H4 (cell line): ENCODE data around the gene LPP. TPM values are rescaled to one million over a fixed set of nuclear protein-coding genes. Genes with fewer than 3 reads are reported as not detected.

Experiments
- DNase-seq: peaks from one replicate; pipeline ENCODE4 v3.0.0-alpha.2; 2015; ENCODE audit warnings: low spot score
- total RNA-seq: library from RNA; depleted of rRNA; stranded (reverse); fragments of >200 nt; shearing (Covaris generic); gene quantifications from 2 replicates; pipeline ENCODE4 v1.2.3, GENCODE V29; 2014

LPP gene
- total RNA-seq, 1 experiment from 2014 or later: 28.3 TPM

DNA sequence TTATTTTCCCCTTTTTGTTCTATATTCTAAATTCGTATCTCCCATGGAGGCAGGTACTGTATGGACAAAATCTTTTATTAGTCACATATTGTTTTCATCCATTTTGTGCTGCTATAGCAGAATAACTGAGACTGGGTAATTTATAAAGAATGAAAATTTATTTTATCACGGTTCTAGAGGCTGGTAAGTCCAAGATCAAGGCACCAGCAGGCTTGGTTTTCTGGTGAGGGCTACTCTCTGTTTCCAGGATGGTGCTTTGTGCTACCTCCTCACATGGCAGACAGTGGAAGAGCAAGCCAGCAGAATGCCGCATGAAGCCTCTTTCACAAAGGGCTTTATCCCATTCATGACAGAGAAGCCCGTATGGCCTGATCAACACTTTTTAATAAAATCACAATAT lies 595.9 kb downstream of the LPP start:
- no peak for DNase-seq

DNA sequence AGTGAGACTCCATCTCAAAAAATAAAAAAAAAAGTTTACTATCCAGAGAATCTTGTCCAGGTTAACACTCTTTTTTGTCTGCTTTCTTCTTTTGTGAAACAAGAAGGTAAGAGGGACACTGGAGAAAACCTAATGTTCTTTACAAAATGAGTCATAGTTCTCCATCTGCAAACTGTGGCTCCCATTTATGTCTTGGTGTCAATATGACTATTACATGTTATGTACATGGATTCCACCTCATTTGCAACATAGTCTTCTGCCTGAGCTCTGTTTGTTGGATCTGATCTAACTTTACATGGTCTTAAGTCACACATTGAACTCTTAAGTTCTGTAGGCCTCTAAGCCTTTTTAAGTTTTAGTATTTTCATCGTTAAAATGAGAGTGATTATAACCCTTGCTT lies 596.7 kb downstream of the LPP start:
- no peak for DNase-seq

- no peak for DNase-seq
Observed at GRCh38 chr3:188752850-188753249, 598.9 kb downstream of the LPP start.

DNA sequence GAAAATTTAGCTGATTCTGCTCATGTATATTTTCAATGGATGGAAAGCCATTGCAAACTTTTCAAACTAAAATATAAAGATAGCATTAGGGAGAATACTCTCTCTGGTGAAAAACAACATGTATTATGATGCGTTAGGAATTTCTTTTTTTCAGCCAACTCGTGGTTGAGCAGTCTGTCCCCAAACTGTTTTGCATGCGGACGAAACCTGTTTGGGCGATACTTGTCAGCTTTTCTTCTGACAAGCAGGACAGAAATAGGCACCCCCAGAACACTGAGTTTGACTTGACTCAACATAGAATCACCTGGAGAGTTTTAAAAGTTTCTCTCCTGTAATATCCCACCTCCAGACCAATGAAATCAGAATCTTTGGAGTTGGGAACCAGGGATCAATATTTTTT lies 600.3 kb downstream of the LPP start:
- no peak for DNase-seq

- no peak for DNase-seq
Observed at GRCh38 chr3:188756241-188756640, 602.3 kb downstream of the LPP start.

- DNase-seq: no peak
Observed at GRCh38 chr3:188759336-188760005, 605.5 kb downstream of the LPP start.

- DNase-seq: no peak
Observed at GRCh38 chr3:188760408-188760807, 606.5 kb downstream of the LPP start.

GRCh38 chr3:188761439-188761838 lies 607.5 kb downstream of the LPP start:
- DNase-seq: no peak

- DNase-seq: no peak
Observed at GRCh38 chr3:188761964-188762363, 608.0 kb downstream of the LPP start.

DNA sequence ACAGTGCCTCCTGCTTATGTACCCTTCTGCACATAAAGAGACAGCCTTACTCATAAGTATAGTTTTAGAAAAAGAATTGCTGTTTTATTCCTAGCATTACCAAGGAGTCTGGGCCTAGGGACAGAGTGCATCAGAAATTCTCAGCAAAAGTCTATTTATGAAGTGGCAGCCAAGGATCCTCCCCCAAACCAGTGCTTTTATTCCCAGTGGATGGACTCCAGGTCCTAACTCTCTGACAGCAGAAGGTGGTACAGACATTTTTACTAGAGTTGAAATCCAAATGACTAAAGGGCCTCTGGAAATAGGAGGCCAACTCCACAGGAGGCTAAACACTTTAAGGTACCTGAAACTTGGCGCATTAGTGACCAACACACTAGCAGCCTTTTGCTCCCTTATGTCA lies 610.7 kb downstream of the LPP start:
- DNase-seq: no peak

DNA sequence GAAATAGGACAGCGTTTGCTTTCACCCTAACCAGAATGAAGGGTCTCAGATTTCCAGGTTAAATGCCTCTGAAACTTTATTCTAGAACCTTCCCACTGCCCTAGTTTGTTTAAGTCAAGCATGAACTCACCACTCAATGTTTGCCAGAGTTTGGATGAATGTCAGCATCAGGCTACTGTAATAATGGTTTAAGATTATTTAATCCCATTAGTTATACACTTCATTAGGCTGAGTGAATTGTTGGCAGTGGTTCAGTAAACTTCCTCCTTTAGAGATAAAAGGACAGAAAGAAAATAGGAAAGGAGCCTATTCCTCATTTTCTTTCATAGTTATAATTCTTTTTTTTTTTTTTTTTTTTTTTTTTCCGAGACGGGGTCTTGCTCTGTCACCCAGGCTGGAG lies 615.9 kb downstream of the LPP start:
- no peak for DNase-seq

GRCh38 chr3:188772886-188773285 lies 618.9 kb downstream of the LPP start:
- no peak for DNase-seq

DNA sequence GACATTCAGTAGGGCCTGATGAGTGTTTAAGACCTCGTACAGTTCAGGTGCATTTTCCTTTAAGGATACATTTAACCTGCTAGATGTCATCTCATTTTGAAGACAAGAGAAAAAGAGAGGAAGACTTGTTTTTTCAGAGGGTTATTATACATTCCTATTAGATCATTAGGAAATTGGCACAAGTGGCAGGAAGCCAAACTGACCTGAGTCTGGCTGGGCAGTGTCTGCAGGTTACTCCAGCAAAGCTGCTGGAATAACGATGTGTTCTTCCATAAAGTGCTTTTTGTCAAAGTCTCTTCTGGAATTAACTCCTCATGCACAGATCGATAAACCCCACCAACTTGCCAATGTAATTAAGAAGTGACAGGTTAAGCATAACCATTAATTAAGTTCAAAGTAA lies 621.5 kb downstream of the LPP start:
- no peak for DNase-seq

- DNase-seq: no peak
Observed at GRCh38 chr3:188776447-188776846, 622.5 kb downstream of the LPP start.

DNA sequence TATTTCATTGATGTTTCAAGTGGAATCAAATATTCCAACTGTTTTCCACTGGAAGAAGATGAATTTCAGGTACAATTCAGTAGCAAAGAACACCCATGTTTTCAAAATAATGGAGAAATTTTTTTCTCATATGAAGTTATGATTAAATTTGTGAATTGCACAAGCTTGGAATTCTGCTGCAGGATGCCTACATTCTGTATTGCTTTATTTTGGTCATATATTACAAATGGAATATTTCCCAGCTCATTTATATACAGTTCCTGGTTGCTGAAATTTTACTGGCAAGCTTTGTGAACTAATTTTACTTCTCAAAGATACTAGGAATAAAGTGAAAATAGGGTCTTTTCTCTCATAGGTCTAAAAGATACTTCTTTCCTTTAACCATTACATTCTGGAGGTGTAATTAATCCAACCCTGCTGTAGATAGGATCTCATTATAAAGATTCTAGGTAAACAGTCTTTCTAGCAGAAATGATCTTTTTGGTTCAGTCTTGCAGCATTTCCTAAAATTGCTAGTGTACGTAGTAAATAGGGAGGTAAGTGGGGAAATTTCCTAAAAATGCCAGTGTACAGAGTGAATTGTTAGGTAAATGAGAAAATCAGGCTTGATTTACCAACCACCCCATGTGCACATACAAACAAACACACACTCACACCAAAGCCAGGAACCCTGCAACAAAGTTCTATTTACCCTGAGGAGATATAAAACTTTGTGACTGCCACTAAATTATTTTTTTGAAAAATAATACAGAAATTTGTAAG lies 624.3 kb downstream of the LPP start:
- no peak for DNase-seq

- no peak for DNase-seq
Observed at GRCh38 chr3:188779281-188779980, 625.5 kb downstream of the LPP start.

DNA sequence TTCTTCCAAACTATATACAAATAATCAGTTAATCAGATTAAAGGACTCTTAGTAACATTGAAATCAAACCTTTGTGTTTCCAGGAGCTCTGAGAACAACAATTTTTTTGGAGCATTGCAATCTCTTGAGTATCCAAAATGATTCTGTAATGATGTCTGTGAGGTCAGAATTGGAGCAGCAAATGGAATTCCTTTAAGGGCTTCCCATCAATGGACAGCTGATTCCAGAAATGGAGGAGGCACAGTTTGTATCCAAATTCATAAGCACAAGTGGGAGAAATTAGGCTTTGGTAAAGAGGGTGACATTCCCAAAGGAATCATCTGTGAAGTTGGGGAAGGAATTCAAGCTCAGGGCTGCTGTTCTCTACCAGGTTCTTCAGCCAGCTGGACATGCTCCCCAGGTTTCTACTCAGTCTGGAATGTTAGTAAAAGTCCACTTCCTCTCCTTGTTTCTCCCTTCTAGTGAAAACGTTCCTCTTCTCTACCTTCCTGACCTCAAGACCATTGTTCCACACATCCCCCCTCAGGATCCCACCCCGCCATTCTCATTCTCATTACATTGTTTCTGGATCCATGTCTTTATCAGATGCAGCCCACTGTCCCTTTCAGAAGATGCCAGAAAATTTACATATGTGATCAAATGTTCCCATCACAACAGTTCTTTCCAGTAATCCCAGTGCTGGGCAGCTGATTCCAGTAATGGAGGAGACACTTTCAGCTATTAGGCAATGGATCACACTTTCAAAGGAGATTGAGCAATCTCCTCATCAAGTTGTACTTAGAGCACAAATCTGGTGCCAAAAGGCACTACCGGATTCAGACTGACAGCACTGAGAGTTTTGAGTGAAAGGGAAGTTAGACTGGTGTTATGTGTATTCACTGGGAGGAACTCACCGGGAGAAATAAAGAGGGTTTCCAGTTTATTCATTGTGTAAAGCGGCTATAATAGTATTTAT lies 626.5 kb downstream of the LPP start:
- DNase-seq: no peak

- no peak for DNase-seq
Observed at GRCh38 chr3:188782613-188783124, 628.7 kb downstream of the LPP start.

GRCh38 chr3:188786424-188786823 lies 632.5 kb downstream of the LPP start:
- DNase-seq: no peak

- DNase-seq: peak; percentile 76
Observed at GRCh38 chr3:188788621-188789081, 634.7 kb downstream of the LPP start.

GRCh38 chr3:188789251-188789650 lies 635.3 kb downstream of the LPP start:
- DNase-seq: no peak
